HG03045 (cell line): Measurements from ENCODE around the gene ZMIZ1.

Source experiments
- ATAC-seq: cut with Tn5 transposase; IDR thresholded peaks from one replicate; pipeline ENCODE4 v1.9.1; 2021; ENCODE audit warnings: mild to moderate bottlenecking, moderate library complexity; ENCODE audit not compliant: unreplicated experiment

The ZMIZ1 gene

GRCh38 chr10:79310911-79311573, 242.3 kb downstream of the ZMIZ1 start:
- no peak for ATAC-seq

- no peak for ATAC-seq
Observed at GRCh38 chr10:79311581-79312407, 243.0 kb downstream of the ZMIZ1 start.

- ATAC-seq = no peak
Observed at GRCh38 chr10:79312601-79313187, 243.9 kb downstream of the ZMIZ1 start.

GRCh38 chr10:79313320-79313719, 244.6 kb downstream of the ZMIZ1 start:
- no peak for ATAC-seq

GRCh38 chr10:79313911-79314439, 245.2 kb downstream of the ZMIZ1 start:
- no peak for ATAC-seq

GRCh38 chr10:79314761-79315601, 246.2 kb downstream of the ZMIZ1 start:
- no peak for ATAC-seq

GRCh38 chr10:79315602-79315920, 246.8 kb downstream of the ZMIZ1 start:
- ATAC-seq = no peak

GRCh38 chr10:79316671-79317431, 248.1 kb downstream of the ZMIZ1 start:
- ATAC-seq = peak; percentile 45

DNA sequence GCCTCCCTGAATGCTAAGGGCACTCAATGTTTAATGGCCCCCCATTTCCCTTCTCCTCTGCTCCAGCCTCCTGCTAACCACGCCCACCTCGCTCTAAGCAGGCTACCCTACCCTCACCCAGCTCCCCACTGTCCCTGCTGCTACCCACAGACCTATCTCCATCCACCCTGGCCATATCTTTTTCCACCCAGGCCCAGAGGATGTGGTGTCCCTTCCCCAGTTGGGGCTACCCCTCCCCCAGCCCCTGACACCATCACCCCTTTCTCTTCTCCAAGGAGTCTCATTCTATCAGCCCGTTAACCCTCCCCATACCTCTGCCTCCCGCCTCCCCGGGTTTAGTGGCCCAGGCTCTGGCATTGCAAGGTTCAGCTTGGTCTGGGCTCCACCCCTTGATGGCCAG, 249.6 kb downstream of the ZMIZ1 start:
- ATAC-seq = no peak

DNA sequence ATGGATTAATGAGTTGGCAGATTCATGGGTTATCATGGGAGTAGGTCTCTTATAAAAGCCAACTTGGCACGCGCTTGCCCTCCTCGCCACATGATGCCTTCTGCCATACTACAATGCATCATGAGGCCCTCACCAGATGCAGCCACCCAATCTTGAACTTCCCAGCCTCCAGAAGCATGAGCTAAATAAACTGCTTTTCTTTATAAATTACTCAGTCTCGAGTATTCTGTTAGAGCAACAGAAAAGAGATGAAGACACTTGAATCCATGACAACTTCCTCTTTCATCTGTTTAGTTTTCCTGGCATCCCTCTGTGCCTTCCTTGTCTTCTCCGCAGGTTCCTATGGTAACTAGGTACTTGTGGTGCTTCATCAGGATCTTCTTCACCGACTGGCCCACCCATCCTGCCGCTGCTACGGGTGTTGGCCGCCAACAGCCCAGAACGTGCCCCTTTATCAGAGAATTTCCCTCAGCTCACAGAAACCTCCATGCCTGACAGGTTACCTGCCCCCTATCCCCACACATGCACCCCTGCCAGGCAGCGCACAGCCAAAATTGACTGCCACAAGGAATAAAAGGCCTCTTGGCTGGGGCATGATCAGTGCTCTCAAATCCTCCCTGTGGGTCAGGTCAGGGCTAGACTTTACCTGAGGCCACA, 250.5 kb downstream of the ZMIZ1 start:
- no peak for ATAC-seq

DNA sequence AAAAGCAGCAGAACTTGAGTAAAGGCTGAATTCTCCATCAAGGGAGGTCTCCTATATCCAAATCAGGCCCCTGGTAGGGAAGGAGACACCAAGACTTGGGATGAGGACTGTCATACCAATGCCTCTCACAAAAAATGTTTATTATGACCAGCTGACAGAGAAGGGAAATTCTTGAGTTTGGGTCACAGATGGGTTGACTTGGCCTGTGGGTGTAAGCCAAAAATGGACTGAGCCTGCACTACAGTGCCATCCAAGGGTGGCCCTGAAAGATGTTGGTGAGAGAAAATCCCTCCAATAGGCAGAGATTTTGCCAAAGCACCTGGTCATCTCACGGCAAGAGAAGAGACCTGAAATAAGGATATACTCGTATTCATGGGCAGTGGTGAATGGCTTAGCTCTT, 251.6 kb downstream of the ZMIZ1 start:
- ATAC-seq = no peak

GRCh38 chr10:79320820-79321493, 252.2 kb downstream of the ZMIZ1 start:
- ATAC-seq = no peak

DNA sequence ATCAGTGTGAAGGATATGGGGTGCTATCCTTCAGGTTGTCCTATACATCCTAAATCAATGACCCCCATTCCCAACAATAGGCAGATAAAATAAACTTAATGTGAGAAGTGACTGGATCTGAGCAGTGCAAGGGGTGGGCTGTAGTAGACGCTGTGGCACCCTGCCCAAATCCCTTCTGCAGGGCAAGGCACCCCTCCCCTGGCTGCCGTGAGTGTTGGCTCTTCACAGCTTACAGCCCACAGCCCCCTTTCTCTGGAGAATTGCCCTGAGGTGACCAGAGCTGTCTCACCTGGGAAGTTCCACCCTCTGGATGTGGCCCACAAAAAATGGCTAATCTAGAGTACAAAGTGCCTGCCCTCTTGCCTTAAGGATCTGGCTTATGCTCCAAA, 252.7 kb downstream of the ZMIZ1 start:
- ATAC-seq = no peak

DNA sequence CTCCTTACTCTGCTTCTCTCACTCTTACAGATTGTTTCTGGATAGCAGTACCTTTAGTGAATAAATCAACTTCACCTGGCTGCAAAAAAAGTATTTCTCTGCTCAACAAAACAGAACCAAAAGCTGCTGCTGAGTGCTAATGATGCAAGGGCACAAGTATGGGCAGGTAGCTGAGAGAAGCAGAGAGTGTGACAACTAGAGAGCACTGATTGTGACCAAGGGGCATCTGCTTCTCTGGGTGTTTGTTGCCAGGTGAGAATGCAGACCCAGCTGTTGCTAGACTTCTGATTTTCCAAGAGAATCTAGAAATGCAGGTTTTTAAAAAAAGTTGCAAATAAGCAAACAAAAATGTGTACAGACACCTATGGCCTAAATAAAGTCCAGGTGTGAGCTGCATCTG, 253.2 kb downstream of the ZMIZ1 start:
- no peak for ATAC-seq

DNA sequence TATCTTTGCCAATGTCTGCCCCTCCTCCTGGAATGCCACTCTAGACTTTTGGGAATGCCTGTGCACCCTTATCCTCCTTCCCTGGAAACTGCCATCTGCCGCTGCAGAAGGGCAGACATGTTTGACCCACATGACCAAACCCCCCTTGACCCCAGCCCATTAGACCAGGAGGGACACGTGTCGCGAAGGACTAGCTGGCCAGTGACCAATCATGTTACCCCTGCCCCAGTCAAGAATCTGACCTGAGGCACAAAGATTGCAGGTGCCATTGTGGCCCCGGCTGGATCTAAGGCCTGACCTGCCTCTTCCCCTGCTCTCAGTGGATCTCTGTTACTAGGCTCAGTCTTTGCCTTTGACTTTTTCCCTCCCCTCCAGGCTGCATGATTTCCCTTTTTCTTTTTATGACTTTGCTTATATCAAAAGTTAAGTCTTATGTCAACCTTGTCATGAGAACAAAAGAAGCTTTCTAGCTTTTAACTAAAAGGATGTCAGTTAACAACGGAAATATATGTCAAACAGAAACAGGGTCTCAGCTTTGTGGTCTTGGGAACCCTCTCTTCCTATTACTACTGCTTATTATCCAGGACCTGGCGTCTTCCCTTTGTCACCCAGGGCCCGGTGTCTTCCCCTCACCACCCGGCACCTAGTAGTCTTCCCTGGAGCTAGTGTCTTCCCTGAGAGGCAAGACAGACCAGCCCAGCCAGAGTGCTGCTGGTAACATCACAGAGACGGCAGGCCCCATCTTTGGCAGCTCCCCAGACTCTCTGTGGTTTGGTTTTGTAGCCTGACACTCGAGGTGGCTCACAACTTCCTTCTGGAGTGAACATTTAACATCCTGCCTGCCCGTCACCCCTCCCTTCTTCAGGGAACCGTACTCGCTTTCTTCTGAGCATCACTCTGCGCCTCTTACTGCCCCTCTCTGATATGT, 254.1 kb downstream of the ZMIZ1 start:
- no peak for ATAC-seq

DNA sequence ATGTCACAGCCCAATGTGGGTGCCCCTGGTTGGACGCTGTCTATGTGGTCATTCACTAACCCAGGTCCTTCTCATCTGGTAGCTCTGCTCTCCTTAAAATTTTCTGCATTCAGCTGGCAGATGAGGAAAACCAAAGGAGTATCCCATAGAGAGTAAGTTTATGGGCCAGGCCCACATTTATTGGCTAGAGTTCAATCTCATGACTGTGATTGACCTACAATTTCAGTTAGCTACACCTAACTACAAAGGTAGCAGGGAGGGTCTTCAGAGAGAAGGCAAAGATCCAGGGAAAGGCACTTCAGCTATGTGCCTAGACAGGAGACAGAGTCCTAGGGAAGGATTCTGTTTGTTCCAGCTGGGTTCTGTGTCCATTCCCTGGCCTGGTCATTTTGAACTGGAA, 254.8 kb downstream of the ZMIZ1 start:
- no peak for ATAC-seq

GRCh38 chr10:79324032-79324695, 255.4 kb downstream of the ZMIZ1 start:
- ATAC-seq = no peak
